GM12878 (cell line): ENCODE data around the gene FARS2. TPM values are rescaled to one million over a fixed set of nuclear protein-coding genes. Genes with fewer than 3 reads are reported as not detected.
"Not testable (repeated sequence)": the region's sequence is repeated elsewhere in the genome, so short reads cannot be mapped to it uniquely, and the experiment has no call there.

ENCODE experiments used
- ATAC-seq: fragments of 200-7000 bp; cut with Tn5 transposase; 3 replicates; pipeline ENCODE4 v1.9.1; 2020; ENCODE audit warnings: mild to moderate bottlenecking, moderate library complexity
- BruUV-seq: library from RNA; stranded (reverse); fragments of 400-500 nt; replicated peaks from 2 replicates; lab custom pipeline; 2021; lab: Mats Ljungman, UMichigan
- CTCF ChIA-PET: fragments of 300-600 bp; sonication (Branson Sonifier 250); formaldehyde crosslinking; extraction: SDS; loops from one replicate; lab custom pipeline; 2021; ENCODE audit warnings: inconsistent platforms; lab: Yijun Ruan, JAX
- POLR2A ChIA-PET: fragments of 350-600 bp; formaldehyde crosslinking; extraction: SDS; loops from one replicate; lab custom pipeline; 2021; ENCODE audit warnings: inconsistent platforms; lab: Charles Lee
- RAD21 ChIA-PET: fragments of 300-600 bp; sonication (Branson Sonifier 250); formaldehyde crosslinking; loops from one replicate; lab custom pipeline; 2023; ENCODE audit warnings: antibody characterized with exemption; ENCODE audit not compliant: unreplicated experiment; lab: Charles Lee
- SMC1A ChIA-PET: fragments of 300-600 bp; sonication (Branson Sonifier 250); formaldehyde crosslinking; loops from one replicate; lab custom pipeline; 2023; ENCODE audit not compliant: unreplicated experiment, uncharacterized antibody; lab: Charles Lee
- DNase-seq: peaks from one replicate; pipeline ENCODE4 v3.0.0-alpha.2; 2011; ENCODE audit warnings: low read depth, low spot score
- FAIRE-seq: peaks from 3 replicates; lab custom pipeline; 2011; peaks lifted over from hg19 to GRCh38; lab: Jason Lieb, UNC
- H2AFZ ChIP-seq: 2 replicates; pipeline ENCODE4 v1.6.0; 2011; ENCODE audit warnings: low read depth, low read length, control low read depth; ENCODE audit not compliant: control insufficient read depth
- H3K27ac ChIP-seq: 2 replicates; pipeline ENCODE4 v1.5.1; 2011; ENCODE audit warnings: control low read depth; ENCODE audit not compliant: control insufficient read depth, insufficient read depth
- H3K27me3 ChIP-seq, 2 experiments: replicated peaks in 1 of 2; 2 replicates each; pipeline versions ENCODE4 v1.6.0 to v1.6.1; 2011; ENCODE audit warnings: low read length in 1 of 2; ENCODE audit not compliant: control insufficient read depth in 2 of 2, insufficient read depth in 2 of 2
- H3K36me3 ChIP-seq, 2 experiments: 2 replicates each; pipeline ENCODE4 v1.5.1; 2011; ENCODE audit warnings: low read length in 1 of 2; ENCODE audit not compliant: control insufficient read depth in 2 of 2, insufficient read depth in 2 of 2
- H3K4me1 ChIP-seq: 2 replicates; pipeline ENCODE4 v1.6.1; 2011; ENCODE audit warnings: mild to moderate bottlenecking, low read length, moderate library complexity, mixed read lengths; ENCODE audit not compliant: control insufficient read depth, insufficient read depth
- H3K4me2 ChIP-seq: 2 replicates; pipeline ENCODE4 v1.6.0; 2011; ENCODE audit warnings: control low read depth; ENCODE audit not compliant: control insufficient read depth, insufficient read depth
- H3K4me3 ChIP-seq: fragments of 200-600 bp; sonication (generic); 2 replicates; pipeline ENCODE4 v1.5.1; 2016
- H3K79me2 ChIP-seq: 2 replicates; pipeline ENCODE4 v1.6.0; 2011; ENCODE audit warnings: low read length; ENCODE audit not compliant: control insufficient read depth, insufficient read depth
- H3K9ac ChIP-seq: 2 replicates; pipeline ENCODE4 v1.8.0; 2011; ENCODE audit warnings: low read length, control low read depth, mixed read lengths; ENCODE audit not compliant: control insufficient read depth, insufficient read depth
- H3K9me3 ChIP-seq: replicated peaks from 3 replicates; pipeline ENCODE4 v1.5.1; 2011; ENCODE audit warnings: mild to moderate bottlenecking, low read length; ENCODE audit not compliant: control insufficient read depth, insufficient read depth
- H4K20me1 ChIP-seq: 2 replicates; pipeline ENCODE4 v1.6.0; 2011; ENCODE audit not compliant: control insufficient read depth, insufficient read depth
- PAX5 ChIP-seq: IDR thresholded peaks from 2 replicates; pipeline ENCODE4 v1.6.1; 2011; ENCODE audit warnings: low read depth, low read length, borderline replicate concordance
- POLR2AphosphoS2 ChIP-seq: IDR thresholded peaks from 2 replicates; pipeline ENCODE4 v1.6.1; 2011; ENCODE audit warnings: low read depth, mild to moderate bottlenecking, low read length, improper control_type of control experiment, moderate library complexity
- POLR2AphosphoS5 ChIP-seq: IDR thresholded peaks from 2 replicates; pipeline ENCODE4 v1.6.1; 2011; ENCODE audit warnings: mild to moderate bottlenecking, low read length, inconsistent platforms
- SIN3A ChIP-seq: IDR thresholded peaks from 2 replicates; pipeline ENCODE4 v1.6.1; 2012; ENCODE audit warnings: low read depth, low read length, improper control_type of control experiment
- SIX5 ChIP-seq: IDR thresholded peaks from 2 replicates; pipeline ENCODE4 v1.6.1; 2011; ENCODE audit warnings: mild to moderate bottlenecking, low read depth, low read length, moderate library complexity; ENCODE audit not compliant: severe bottlenecking
- SMARCA5 ChIP-seq: fragments of 450-650 bp; IDR thresholded peaks from 2 replicates; pipeline ENCODE4 v1.6.1; 2017; ENCODE audit warnings: mild to moderate bottlenecking
- ZBED1 ChIP-seq: IDR thresholded peaks from 2 replicates; pipeline ENCODE4 v1.6.1; 2016; ENCODE audit warnings: borderline replicate concordance
- ZNF24 ChIP-seq: fragments of 450-650 bp; IDR thresholded peaks from 2 replicates; pipeline ENCODE4 v1.6.1; 2017; ENCODE audit warnings: antibody characterized with exemption, mild to moderate bottlenecking
- ZNF274 ChIP-seq: IDR thresholded peaks from one replicate; pipeline ENCODE4 v1.8.0; 2011; ENCODE audit not compliant: insufficient read length, insufficient read depth
- ZZZ3 ChIP-seq: IDR thresholded peaks from 2 replicates; pipeline ENCODE4 v1.6.1; 2011; ENCODE audit warnings: low read depth; ENCODE audit not compliant: control insufficient read depth, insufficient read length
- WGBS: methylation state at CpG from one replicate; pipeline ENCODE4 v1.1.6; 2016; ENCODE audit warnings: low lambda C conversion rate; ENCODE audit not compliant: insufficient replicate concordance, insufficient coverage; ENCODE audit errors: missing lambda C conversion rate; 5-methylcytosine and 5-hydroxymethylcytosine counted together
- in situ Hi-C: fragments of 300-500 bp; cut with MboI; formaldehyde crosslinking; loops from 9 replicates; pipeline ENCODE4 v1.14.3; 2018; ENCODE audit warnings: mixed read lengths
- intact Hi-C: fragments of 100-400 bp; cut with micrococcal nuclease; formaldehyde crosslinking; loops from one replicate; pipeline ENCODE4 v1.14.2; 2022; ENCODE audit not compliant: unreplicated experiment
- polyA plus RNA-seq, 11 experiments: library from polyadenylated mRNA; depleted of rRNA in 4 of 11; unstranded in 6 of 11; stranded (reverse) in 5 of 11; fragments of >200 nt; fragmentation: Nextera tagmentation in 4 of 11; fragmentation: Illumina TruSeq in 1 of 11; extraction: Ambion mirVana in 4 of 11; extraction: Trizol in 1 of 11; gene quantifications; 1 replicate in 1 of 11; 2 replicates in 10 of 11; pipeline versions ENCODE4 v1.2.1 to v1.2.3, GENCODE V29; 2011 to 2016; ENCODE audit warnings: inconsistent platforms in 2 of 11, missing spikeins in 2 of 11, low read depth in 1 of 11
- total RNA-seq, 4 experiments: library from RNA; depleted of rRNA in 3 of 4; stranded (reverse); fragments of >200 nt in 3 of 4; fragmentation: Illumina TruSeq in 1 of 4; extraction: Trizol in 1 of 4; gene quantifications; 2 replicates each; pipeline versions ENCODE4 v1.2.1 to v1.2.3, GENCODE V29; 2013 to 2021
- TF ChIP-seq, protein P1 (sequence below): fragments of 450-650 bp; IDR thresholded peaks from 2 replicates; pipeline ENCODE4 v1.6.1; 2016; ENCODE audit warnings: mild to moderate bottlenecking, moderate library complexity, borderline replicate concordance

Gene FARS2
- total and polyA plus RNA-seq, 10 of the 15 experiments (the other 5 are each of a cell fraction or from before 2014, with no cell fraction given) = 16.8 to 46.7 (median 25.6) TPM

DNA sequence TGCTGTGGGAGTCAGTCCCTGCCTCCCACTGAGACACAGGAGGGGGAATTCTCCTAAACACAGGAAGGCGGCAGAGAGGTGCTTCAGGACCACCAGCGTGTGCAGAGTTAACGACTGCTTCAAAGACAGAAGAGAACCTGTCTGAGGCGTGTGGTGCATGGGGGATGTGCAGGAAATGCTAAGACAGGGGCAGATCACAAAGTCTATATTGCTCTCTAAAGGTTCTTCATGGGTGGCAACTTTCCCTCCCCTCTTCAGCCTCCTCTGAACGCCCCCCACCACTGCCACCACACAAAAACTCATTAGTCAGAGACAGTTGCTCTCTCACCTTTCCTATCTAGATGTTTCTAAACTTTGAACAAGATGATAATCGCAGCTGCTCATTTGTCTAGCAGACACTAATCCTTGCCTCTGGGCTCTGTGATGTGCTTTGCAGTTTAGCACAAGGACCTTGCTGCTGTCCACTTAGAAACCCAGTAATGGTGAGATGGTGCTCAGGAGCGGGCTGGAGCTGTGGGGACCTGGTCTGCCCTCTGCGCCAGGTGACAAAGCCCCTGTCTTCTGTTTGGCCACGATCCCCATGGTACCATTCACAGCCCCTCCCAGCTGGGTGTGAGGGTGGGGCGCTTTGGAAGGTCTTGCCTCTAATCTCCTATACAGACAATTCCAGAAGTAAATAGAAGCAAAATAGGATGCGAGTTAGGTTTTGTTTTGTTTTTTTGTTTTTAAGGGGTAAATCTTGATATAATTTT is 525.8 kb downstream of the FARS2 start (continued):
- TF ChIP-seq, protein P1, sequence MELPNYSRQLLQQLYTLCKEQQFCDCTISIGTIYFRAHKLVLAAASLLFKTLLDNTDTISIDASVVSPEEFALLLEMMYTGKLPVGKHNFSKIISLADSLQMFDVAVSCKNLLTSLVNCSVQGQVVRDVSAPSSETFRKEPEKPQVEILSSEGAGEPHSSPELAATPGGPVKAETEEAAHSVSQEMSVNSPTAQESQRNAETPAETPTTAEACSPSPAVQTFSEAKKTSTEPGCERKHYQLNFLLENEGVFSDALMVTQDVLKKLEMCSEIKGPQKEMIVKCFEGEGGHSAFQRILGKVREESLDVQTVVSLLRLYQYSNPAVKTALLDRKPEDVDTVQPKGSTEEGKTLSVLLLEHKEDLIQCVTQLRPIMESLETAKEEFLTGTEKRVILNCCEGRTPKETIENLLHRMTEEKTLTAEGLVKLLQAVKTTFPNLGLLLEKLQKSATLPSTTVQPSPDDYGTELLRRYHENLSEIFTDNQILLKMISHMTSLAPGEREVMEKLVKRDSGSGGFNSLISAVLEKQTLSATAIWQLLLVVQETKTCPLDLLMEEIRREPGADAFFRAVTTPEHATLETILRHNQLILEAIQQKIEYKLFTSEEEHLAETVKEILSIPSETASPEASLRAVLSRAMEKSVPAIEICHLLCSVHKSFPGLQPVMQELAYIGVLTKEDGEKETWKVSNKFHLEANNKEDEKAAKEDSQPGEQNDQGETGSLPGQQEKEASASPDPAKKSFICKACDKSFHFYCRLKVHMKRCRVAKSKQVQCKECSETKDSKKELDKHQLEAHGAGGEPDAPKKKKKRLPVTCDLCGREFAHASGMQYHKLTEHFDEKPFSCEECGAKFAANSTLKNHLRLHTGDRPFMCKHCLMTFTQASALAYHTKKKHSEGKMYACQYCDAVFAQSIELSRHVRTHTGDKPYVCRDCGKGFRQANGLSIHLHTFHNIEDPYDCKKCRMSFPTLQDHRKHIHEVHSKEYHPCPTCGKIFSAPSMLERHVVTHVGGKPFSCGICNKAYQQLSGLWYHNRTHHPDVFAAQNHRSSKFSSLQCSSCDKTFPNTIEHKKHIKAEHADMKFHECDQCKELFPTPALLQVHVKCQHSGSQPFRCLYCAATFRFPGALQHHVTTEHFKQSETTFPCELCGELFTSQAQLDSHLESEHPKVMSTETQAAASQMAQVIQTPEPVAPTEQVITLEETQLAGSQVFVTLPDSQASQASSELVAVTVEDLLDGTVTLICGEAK = no peak
- TF ChIP-seq ZZZ3 (no peak), SIN3A (no peak), ZNF24 (no peak), ZNF274 (no peak), ZBED1 (no peak), SMARCA5 (no peak), POLR2AphosphoS2 (no peak), PAX5 (no peak), POLR2AphosphoS5 (no peak), SIX5 (no peak)

DNA sequence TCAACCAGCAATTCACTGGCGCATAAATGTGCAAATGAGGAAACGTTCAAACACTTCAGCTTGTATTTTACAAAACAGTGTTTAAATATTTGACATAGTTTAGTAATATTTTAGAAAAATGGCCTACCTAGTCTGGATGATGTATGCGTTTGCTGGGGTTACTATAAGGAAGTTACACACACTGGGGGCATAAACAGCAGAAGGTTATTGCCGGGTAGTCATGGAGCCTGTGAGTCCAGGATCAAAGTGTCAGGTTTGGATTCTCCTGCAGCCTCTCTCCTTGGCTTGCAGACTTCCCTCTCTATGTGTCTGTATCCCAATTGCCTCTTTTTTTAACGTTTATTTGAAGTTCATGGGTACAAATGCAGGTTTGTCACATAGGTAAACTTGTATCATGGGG is 528.1 kb downstream of the FARS2 start:
- intact Hi-C loops, H4K20me1 ChIP-seq, FAIRE-seq, RAD21 ChIA-PET, H3K4me2 ChIP-seq, H2AFZ ChIP-seq, POLR2A ChIA-PET, BruUV-seq, H3K9me3 ChIP-seq, ATAC-seq, H3K79me2 ChIP-seq, DNase-seq, H3K4me3 ChIP-seq, SMC1A ChIA-PET, H3K27ac ChIP-seq, H3K4me1 ChIP-seq, in situ Hi-C loops, H3K27me3 ChIP-seq, H3K36me3 ChIP-seq, CTCF ChIA-PET, H3K9ac ChIP-seq: not testable (repeated sequence)
- WGBS = 58% methylated on average over 5 of the region's 5 CpGs

DNA sequence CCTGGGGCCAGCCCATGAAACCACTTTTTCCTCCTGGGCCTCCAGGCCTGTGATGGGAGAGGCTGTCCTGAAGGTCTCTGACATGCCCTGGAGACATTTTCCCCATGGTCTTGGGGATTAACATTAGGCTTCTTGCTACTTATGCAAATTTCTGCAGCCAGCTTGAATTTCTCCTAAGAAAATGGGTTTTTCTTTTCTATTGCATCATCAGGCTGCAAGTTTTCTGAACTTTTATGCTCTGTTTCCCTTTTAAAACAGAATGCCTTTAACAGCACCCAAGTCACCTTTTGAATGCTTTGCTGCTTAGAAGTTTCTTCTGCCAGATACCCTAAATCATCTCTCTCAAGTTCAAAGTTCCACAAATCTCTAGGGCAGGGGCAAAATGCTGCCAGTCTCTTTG is 535.2 kb downstream of the FARS2 start:
- H3K27ac ChIP-seq, H3K9ac ChIP-seq, DNase-seq, BruUV-seq, H2AFZ ChIP-seq, H3K9me3 ChIP-seq, SMC1A ChIA-PET, FAIRE-seq, H3K36me3 ChIP-seq, CTCF ChIA-PET, H3K4me3 ChIP-seq, ATAC-seq, in situ Hi-C loops, H4K20me1 ChIP-seq, RAD21 ChIA-PET, H3K79me2 ChIP-seq, H3K4me2 ChIP-seq, intact Hi-C loops, H3K4me1 ChIP-seq, POLR2A ChIA-PET, H3K27me3 ChIP-seq: not testable (repeated sequence)
